Sciatic nerve (tissue), 1 donor: Measurements from ENCODE around the gene SLC25A46. TPM values are rescaled to one million over a fixed set of nuclear protein-coding genes. Genes with fewer than 3 reads are reported as not detected.

Experiments used
- total RNA-seq: library from RNA; stranded (reverse); fragmentation: NEBNext Ultra II Directional; extraction: Animal tissue kit (Norgen Biotek cat#: 25700); gene quantifications from one replicate; pipeline ENCODE4 v1.2.1, GENCODE V29; 2021
- donor health status: DM: no; HTN: no; CAD: no.

The SLC25A46 gene
- total RNA-seq, 1 donor from 2014 or later: 36.2 TPM

Other genes starting within 250 kb of the SLC25A46 start
- gene TMEM232, start 12.3 kb upstream of the SLC25A46 start, total RNA-seq: 8.1 TPM